Kidney (tissue), 14 donors: ENCODE measurements around the gene CCDC88C. TPM values are rescaled to one million over a fixed set of nuclear protein-coding genes. Genes with fewer than 3 reads are reported as not detected.

Experiments
- DNase-seq, 5 donors: peaks; one replicate each; pipeline ENCODE4 v3.0.0-alpha.2; 2013 to 2020
- FAIRE-seq: peaks from 2 replicates; lab custom pipeline; 2012; peaks lifted over from hg19 to GRCh38; lab: Jason Lieb, UNC
- H3K27ac ChIP-seq, 2 donors: one replicate each; pipeline ENCODE4 v1.7.0; 2013; ENCODE audit warnings: low read depth in 2 of 2, low read length in 2 of 2, inconsistent platforms in 1 of 2
- H3K27me3 ChIP-seq: one replicate; pipeline ENCODE4 v1.7.1; 2013; ENCODE audit warnings: low read length, inconsistent platforms; ENCODE audit not compliant: control insufficient read depth, insufficient read depth
- H3K36me3 ChIP-seq, 3 donors: one replicate each; pipeline versions ENCODE4 v1.7.0 to v1.7.1; 2013; ENCODE audit warnings: low read length in 3 of 3, control low read depth in 1 of 3, inconsistent platforms in 1 of 3; ENCODE audit not compliant: insufficient read depth in 3 of 3, control insufficient read depth in 2 of 3
- H3K4me1 ChIP-seq, 3 donors: one replicate each; pipeline versions ENCODE4 v1.7.0 to v1.7.1; 2013; ENCODE audit warnings: low read length in 3 of 3, inconsistent platforms in 1 of 3, low read depth in 1 of 3; ENCODE audit not compliant: control insufficient read depth in 2 of 3, insufficient read depth in 2 of 3
- H3K4me3 ChIP-seq, 3 donors: one replicate each; pipeline versions ENCODE4 v1.7.0 to v1.8.1; 2013; ENCODE audit warnings: low read length in 3 of 3, control low read depth in 1 of 3, inconsistent platforms in 1 of 3
- H3K9ac ChIP-seq, 3 donors: one replicate each; pipeline versions ENCODE4 v1.7.0 to v1.7.1; 2013; ENCODE audit warnings: low read length in 3 of 3, control low read depth in 1 of 3, inconsistent platforms in 1 of 3
- H3K9me3 ChIP-seq, 3 donors: one replicate each; pipeline versions ENCODE4 v1.7.0 to v1.7.1; 2013; ENCODE audit warnings: low read length in 3 of 3, control low read depth in 1 of 3, inconsistent platforms in 1 of 3; ENCODE audit not compliant: control insufficient read depth in 2 of 3, insufficient read depth in 1 of 3
- intact Hi-C: fragments of 100-400 bp; cut with DNase I; formaldehyde crosslinking; loops from one replicate; pipeline ENCODE4 v1.11.1; 2022
- polyA plus RNA-seq: library from polyadenylated mRNA; stranded (reverse); fragments of 350-450 nt; fragmentation: Illumina TruSeq; extraction: RNeasy Lipid Tissue Mini Kit (QIAGEN cat#74804); gene quantifications from one replicate; pipeline ENCODE4 v1.2.3, GENCODE V29; 2014; ENCODE audit warnings: low read depth, low replicate concordance; ENCODE audit not compliant: insufficient read depth
- total RNA-seq: library from RNA; stranded (reverse); fragmentation: NEBNext Ultra II Directional; extraction: Animal tissue kit (Norgen Biotek cat#: 25700); gene quantifications from one replicate; pipeline ENCODE4 v1.2.1, GENCODE V29; 2021
- TF ChIP-seq, protein P1 (sequence below): IDR thresholded peaks from 3 replicates; pipeline ENCODE4 v1.5.1; 2012; ENCODE audit warnings: mild to moderate bottlenecking, moderate library complexity, borderline replicate concordance; ENCODE audit not compliant: insufficient read depth; ENCODE audit errors: extremely low read depth
- donor health status: control.
- donor health status: control.
- donor health status: control.
- donor health status: control.
- donor health status: control.
- donor health status: DM: yes; HTN: yes; CAD: no.
- donor health status: Normal renal cell carcinoma (clear cell type).

Gene CCDC88C
- total and polyA plus RNA-seq, 2 donors from 2014 or later: 6.6 to 32.8 TPM

DNA sequence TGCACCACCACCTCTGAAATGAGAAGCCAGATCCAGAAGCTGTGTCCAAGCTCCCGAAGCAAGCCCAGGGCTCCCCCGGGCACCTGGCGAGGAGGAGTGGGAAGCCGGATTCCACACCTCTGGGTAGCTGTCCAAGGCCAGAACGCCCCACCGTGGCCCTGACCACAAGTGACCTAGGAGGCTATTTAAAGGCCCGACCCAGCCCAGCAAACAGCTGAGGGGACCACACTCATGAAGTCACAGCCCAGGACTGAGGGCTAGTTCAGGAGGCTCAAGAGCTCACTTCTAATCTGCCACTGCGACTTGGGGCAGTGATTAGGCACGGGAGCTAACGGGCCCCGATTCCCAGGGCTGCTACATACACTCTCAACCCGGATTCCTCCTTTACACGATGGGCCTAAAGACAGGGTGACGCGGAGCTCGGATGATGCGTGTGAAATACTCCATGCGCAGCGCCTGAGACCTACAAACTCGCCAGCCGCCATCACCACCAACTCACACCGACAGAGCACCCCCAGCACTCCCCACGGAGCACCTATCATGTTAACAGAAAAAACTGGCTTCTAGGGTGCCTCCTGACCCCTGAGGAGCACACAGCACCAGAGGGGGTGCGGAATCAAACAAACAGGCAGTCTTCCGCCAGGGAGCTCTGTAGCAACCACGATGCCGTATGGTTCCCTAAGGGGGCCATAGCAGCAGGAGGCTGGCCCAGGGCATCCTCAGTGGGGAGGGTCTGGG, 89.1 kb downstream of the CCDC88C start:
- H3K27ac ChIP-seq: no peak overlapping the region
- TF ChIP-seq, protein P1, sequence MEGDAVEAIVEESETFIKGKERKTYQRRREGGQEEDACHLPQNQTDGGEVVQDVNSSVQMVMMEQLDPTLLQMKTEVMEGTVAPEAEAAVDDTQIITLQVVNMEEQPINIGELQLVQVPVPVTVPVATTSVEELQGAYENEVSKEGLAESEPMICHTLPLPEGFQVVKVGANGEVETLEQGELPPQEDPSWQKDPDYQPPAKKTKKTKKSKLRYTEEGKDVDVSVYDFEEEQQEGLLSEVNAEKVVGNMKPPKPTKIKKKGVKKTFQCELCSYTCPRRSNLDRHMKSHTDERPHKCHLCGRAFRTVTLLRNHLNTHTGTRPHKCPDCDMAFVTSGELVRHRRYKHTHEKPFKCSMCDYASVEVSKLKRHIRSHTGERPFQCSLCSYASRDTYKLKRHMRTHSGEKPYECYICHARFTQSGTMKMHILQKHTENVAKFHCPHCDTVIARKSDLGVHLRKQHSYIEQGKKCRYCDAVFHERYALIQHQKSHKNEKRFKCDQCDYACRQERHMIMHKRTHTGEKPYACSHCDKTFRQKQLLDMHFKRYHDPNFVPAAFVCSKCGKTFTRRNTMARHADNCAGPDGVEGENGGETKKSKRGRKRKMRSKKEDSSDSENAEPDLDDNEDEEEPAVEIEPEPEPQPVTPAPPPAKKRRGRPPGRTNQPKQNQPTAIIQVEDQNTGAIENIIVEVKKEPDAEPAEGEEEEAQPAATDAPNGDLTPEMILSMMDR: no peak
- H3K36me3 ChIP-seq: no peaks in the 10 kb centered on the region
- peaks cover 4 to 44% (median 22%) of the 10 kb centered on the region in 3 donors for H3K4me1 ChIP-seq
- no peak overlapping the region for H3K9ac ChIP-seq
- no peaks in the 10 kb centered on the region for H3K27me3 ChIP-seq
- FAIRE-seq (no peak), DNase-seq (peak in 1 of 5 donors; percentile 44)
- H3K9me3 ChIP-seq: no peaks in the 10 kb centered on the region
- intact Hi-C loops: loop anchor here (5.0 kb wide), 1 partner anchor 89 kb away; the partner anchor contains the start of gene CCDC88C
- no peak overlapping the region for H3K4me3 ChIP-seq

DNA sequence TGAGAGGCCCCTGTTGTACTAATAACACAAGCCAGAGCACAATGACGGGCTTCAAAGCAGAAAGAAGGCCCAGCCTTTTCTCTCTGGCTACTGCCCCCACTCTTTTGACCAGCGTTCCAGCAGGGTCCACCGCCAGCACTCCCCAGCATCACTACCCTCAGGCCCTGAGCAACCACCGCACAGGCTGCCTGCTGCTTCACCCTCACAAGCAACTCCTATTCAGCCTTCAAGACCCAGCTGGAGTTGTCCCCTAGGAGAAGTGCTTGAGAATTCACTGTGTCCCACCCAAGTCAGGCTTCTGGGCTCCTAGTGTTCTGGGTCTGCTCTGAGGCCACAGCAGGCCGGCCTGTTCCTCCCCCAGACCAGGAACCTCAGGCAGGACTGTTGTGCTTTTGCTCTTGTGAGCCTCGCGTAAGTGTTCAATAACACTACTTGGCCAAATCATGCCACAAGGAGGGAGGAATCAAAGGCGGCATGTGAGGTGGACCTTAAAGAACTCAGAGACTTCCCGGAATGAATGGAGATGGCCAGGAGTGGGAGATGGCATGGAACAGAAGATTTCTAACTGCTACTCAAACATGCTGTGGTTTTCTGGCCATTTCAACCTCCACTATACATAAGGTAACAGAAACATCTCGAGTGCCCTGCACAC, 89.8 kb downstream of the CCDC88C start:
- Histone ChIP-seq H3K4me1 (peaks cover 4 to 44% (median 25%) of the 10 kb centered on the region in 3 donors), H3K9ac (no peak overlapping the region), H3K27ac (no peak overlapping the region), H3K36me3 (no peaks in the 10 kb centered on the region), H3K9me3 (no peaks in the 10 kb centered on the region), H3K4me3 (no peak overlapping the region), H3K27me3 (no peaks in the 10 kb centered on the region)
- TF ChIP-seq, protein P1: no peak
- intact Hi-C loops: loop anchor here (5.0 kb wide), 1 partner anchor 90 kb away; the partner anchor contains the start of gene CCDC88C
- FAIRE-seq (no peak), DNase-seq (no peak)

DNA sequence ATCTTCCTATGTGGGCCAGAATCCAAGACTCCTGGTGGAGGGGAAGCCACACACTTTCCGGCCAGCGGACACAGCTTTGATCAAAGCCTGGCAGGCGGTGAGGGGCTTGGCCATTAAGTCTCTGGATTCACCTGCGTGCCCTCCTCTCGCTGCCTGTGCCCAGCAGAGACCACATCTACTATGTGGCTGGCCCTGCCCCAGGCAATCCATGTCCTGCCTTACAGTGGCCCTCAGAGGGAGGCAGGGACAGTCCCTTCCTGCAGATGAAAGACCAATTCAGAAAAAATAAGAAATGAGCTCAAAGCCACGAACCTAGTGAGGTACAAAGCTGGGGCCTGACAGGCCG, 90.4 kb downstream of the CCDC88C start:
- H3K27me3 ChIP-seq: no peaks in the 10 kb centered on the region
- DNase-seq (peak in 1 of 5 donors; percentile 50), FAIRE-seq (no peak)
- no peaks in the 10 kb centered on the region for H3K9me3 ChIP-seq
- no peak overlapping the region for H3K9ac ChIP-seq
- intact Hi-C loops: loop anchor here (5.0 kb wide), 1 partner anchor 90 kb away; the partner anchor contains the start of gene CCDC88C
- H3K4me3 ChIP-seq: no peak overlapping the region
- TF ChIP-seq, protein P1: no peak
- H3K4me1 ChIP-seq: peaks cover 2 to 38% (median 22%) of the 10 kb centered on the region in 3 donors
- H3K27ac ChIP-seq: no peak overlapping the region
- no peaks in the 10 kb centered on the region for H3K36me3 ChIP-seq
